A172 (cell line): Measurements from ENCODE around the gene MKRN2OS. TPM values are rescaled to one million over a fixed set of nuclear protein-coding genes. Genes with fewer than 3 reads are reported as not detected.
"Not testable (repeated sequence)": the region's sequence is repeated elsewhere in the genome, so short reads cannot be mapped to it uniquely, and the experiment has no call there.

Experiments used
- DNase-seq: peaks from one replicate; pipeline ENCODE4 v3.0.0-alpha.2; 2015; ENCODE audit warnings: low spot score
- total RNA-seq: library from RNA; depleted of rRNA; stranded (reverse); fragments of >200 nt; shearing (Covaris generic); gene quantifications from 2 replicates; pipeline ENCODE4 v1.2.3, GENCODE V29; 2014

Gene MKRN2OS
- total RNA-seq, 1 experiment from 2014 or later, result not detected

- no peak for DNase-seq
Observed at GRCh38 chr3:12561397-12561796, 16.1 kb upstream of the MKRN2OS start.

GRCh38 chr3:12560505-12561190, 15.3 kb upstream of the MKRN2OS start:
- DNase-seq, result no peak

GRCh38 chr3:12559520-12559919, 14.2 kb upstream of the MKRN2OS start:
- DNase-seq, result no peak

DNA sequence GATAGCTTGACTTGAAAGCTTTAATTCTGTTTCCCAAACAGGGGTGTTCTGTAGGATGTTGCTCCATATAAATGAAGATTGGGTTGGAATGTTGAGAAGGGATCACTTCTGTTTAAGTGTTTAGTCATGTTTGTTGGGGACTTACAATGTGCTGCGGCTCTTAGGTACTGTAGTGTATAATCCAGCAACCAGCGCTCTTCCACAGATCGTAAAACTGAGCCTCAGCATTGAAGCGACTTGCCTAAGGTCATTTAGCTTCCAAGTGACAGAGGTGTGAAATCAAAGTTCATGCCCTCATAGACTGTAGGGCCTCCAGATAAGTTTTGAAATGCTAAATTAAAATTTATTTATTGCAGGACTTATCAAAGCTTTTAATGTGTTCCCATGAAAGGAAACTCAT, 13.4 kb upstream of the MKRN2OS start:
- no peak for DNase-seq

GRCh38 chr3:12557473-12558100, 12.3 kb upstream of the MKRN2OS start:
- peak; percentile 20 for DNase-seq

GRCh38 chr3:12556690-12557472, 11.6 kb upstream of the MKRN2OS start, which contains the start of gene MKRN2:
Gene MKRN2, plus strand, starts transcription at chr3:12557087. Its CDS starts 64 bp downstream, at chr3:12557151.
- DNase-seq, result peak; percentile 80

GRCh38 chr3:12556314-12556689, 11.0 kb upstream of the MKRN2OS start:
- no peak for DNase-seq

DNA sequence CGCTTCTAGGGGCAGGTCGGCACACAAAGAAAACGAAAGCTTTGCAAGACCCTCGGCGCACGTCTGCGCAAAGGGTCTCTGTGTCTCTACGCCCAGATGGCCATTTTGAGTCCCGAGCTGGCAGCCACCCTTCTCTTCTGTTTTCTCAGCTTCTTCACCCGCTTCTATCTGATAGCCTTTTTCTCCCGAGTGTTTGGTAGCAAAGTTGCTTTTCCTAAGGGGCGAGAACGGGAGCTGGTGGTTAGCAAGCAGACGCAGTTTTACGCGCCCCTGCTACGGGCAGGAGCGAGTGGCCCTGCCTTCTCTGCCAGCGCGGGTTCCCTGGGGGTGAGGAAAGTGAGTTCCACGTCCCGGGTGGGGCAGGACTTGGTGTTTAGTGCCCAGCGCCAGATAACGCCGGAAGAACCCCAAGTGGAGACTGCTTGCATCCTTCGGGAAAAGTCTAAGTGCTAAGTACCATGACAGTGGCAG, 8.7 kb upstream of the MKRN2OS start:
- DNase-seq, result peak; percentile 46

- no peak for DNase-seq
Observed at GRCh38 chr3:12549971-12550760, 4.9 kb upstream of the MKRN2OS start.

- no peak for DNase-seq
Observed at GRCh38 chr3:12544652-12545472, 437 bp downstream of the MKRN2OS start.

GRCh38 chr3:12543497-12543896, 1.8 kb downstream of the MKRN2OS start:
- DNase-seq, result not testable (repeated sequence)

- no peak for DNase-seq
Observed at GRCh38 chr3:12541625-12542024, 3.7 kb downstream of the MKRN2OS start.

DNA sequence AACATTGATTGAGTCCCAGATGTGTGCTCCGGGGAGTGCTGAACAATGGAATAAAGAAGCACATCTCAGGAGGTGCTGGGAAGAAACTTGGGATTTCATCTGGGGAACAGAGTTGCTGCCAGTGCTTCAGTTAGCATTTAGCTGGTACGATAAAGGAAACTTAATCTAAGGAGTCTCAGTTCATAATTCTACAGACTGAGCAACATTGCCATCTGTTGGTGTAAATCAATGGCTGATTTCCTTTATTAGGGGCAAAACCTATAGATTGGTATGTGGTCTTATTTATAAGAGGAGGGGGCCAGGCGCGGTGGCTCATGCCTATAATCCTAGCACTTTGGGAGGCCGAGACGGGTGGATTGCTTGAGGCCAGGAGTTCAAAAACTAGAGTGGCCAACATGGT, 8.9 kb downstream of the MKRN2OS start:
- DNase-seq, result no peak

- DNase-seq, result no peak
Observed at GRCh38 chr3:12532182-12532581, 13.1 kb downstream of the MKRN2OS start.

GRCh38 chr3:12527757-12528143, 17.5 kb downstream of the MKRN2OS start:
- no peak for DNase-seq

DNA sequence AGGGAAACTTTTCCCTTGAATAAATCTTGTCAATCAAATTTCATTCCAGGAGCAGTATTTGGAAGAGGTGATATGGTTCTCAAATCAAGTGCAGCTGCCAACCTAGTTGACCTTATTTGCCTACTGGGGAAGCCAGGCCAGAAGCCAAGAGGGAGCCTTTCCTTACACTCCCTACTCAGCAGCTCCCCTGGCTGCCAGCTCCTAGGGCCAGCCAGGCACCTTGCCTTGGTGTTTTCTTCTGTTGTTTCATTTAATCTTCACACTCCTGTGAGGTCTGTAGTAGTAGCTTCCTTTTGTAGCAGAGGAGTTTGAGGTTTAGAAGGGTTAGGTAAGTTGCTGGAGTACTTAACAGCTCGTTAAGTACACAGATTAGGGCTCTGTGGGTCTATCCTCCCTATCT, 22.6 kb downstream of the MKRN2OS start:
- DNase-seq, result no peak

DNA sequence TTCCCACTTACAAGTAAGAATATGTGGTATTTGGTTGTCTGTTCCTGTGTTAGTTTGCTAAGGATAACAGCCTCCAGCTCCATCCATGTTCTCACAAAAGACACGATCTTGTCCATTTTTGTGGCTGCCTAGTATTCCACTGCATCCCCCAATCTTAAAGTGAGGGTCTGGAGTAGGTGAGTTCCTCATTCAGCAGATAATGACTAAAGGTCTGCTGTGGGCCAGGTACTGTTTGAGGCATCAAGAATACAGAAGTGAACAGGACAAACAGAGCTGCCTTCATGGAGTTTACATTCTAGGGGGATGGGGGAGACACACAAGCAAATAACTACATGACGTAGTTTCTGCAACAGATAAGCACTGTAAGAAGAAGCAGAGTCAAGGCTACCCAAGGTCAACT, 24.3 kb downstream of the MKRN2OS start:
- no peak for DNase-seq

DNA sequence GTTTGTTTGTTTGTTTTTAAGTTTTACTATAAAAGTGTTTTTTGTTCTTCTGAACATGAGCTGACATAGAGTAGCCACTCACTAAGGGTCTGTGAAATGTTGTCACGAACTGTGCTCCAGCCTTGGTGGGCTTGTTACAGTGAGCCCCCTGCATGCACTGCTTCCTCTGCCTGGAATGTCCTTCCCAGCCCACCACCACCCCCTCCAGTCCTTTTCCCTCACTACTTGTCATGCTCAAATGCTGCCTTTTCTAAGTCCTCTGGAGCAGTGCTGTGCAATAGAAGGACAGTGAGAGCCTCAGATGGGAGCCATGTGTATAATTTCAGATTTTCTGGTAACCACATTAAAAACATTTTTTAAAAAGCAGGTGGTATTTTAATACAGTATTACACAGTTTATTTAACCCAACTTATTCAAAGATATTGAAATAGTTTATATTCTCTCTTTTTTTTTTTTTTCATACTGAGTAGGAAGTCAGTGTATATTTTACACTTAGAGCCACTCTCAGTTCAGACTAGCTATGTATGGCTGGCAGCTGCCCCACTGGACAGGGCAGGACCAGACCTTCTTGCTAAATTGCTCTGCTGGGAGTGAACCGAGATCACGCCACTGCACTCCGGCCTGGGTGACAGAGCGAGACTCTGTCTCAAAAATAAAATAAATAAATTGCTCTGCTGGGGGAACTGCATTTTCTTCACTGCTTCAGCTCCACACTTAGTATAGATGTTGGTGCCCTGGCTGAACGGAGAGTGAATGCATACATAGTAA, 26.9 kb downstream of the MKRN2OS start:
- no peak for DNase-seq

DNA sequence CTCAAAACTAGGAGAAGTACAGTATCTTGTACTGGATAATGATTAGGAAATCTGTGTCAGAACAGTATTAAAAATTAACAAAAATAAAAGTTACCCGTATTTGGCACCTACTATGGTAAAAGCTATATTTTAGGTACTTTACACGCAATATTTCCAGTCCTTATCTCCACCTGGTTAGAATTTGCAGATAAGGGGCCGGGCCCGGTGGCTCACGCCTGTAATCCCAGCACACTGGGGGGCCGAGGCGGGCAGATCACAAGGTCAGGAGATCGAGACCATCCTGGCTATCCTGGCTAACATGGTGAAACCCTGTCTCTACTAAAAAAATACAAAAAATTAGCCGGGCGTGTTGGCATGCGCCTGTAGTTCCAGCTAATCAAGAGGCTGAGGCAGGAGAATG, 28.4 kb downstream of the MKRN2OS start:
- DNase-seq, result no peak

DNA sequence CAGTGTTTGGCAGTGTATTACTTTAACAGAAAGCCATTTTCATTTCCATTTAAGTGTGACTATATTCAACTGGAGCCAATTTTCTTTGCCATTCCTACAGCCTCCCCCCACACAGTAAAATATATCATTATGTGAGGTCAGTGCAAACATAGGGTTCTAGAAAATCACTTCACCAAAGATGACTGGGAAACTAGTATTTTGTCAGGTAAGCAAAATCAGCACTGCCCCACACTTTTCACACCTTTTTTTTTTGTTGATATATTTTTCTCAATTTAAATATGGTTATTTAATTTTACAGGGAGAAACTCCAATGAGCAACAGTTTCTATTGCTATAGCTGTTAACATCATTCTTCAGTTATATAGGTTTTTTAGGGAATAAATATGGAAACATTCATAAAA, 29.7 kb downstream of the MKRN2OS start:
- no peak for DNase-seq
